A549 (cell line): ENCODE results near the gene NEAT1. TPM values are rescaled to one million over a fixed set of nuclear protein-coding genes. Genes with fewer than 3 reads are reported as not detected.
A peak's percentile ranks its signal among the peaks of the same experiment; 100 is the strongest.

Experiments used
- ATAC-seq, 2 experiments: fragments of 200-7000 bp in 1 of 2; fragments of >200 bp in 1 of 2; cut with Nextera tagmentation in 1 of 2; cut with Tn5 transposase in 1 of 2; 3 replicates each; pipeline versions ENCODE4 v1.8.0 to v1.9.1; 2018 to 2020; ENCODE audit warnings: mild to moderate bottlenecking in 1 of 2, moderate library complexity in 1 of 2
- CTCF ChIA-PET: fragments of 300-600 bp; sonication (Branson Sonifier 250); formaldehyde crosslinking; extraction: SDS; loops from one replicate; lab custom pipeline; 2021; ENCODE audit warnings: antibody characterized with exemption, inconsistent platforms; lab: Yijun Ruan, JAX
- POLR2A ChIA-PET: fragments of 350-600 bp; formaldehyde crosslinking; extraction: SDS; loops from one replicate; lab custom pipeline; 2021; ENCODE audit warnings: antibody characterized with exemption, inconsistent platforms; lab: Yijun Ruan, JAX
- DNase-seq, 2 experiments: peaks; one replicate each; pipeline versions ENCODE4 v3.0.0 to v3.0.0-alpha.2; 2011 to 2016; ENCODE audit warnings: low read depth in 1 of 2, low spot score in 1 of 2
- FAIRE-seq: peaks from 2 replicates; lab custom pipeline; 2011; peaks lifted over from hg19 to GRCh38; lab: Jason Lieb, UNC
- H3K27ac ChIP-seq, 2 experiments: fragments of >200 bp; sonication (Bioruptor Twin); formaldehyde crosslinking; 3 replicates each; pipeline ENCODE4 v1.5.1; 2016 to 2017
- H3K4me1 ChIP-seq: fragments of >200 bp; sonication (Bioruptor Twin); formaldehyde crosslinking; 3 replicates; pipeline ENCODE4 v1.6.1; 2016
- H3K4me2 ChIP-seq: fragments of >200 bp; sonication (Bioruptor Twin); formaldehyde crosslinking; 3 replicates; pipeline ENCODE4 v1.6.1; 2016
- H3K4me3 ChIP-seq: fragments of >200 bp; sonication (Bioruptor Twin); formaldehyde crosslinking; 3 replicates; pipeline ENCODE4 v1.5.1; 2016
- H3K9me3 ChIP-seq: fragments of >200 bp; sonication (Bioruptor Twin); formaldehyde crosslinking; 3 replicates; pipeline ENCODE4 v1.6.1; 2016
- CHD2 ChIP-seq: fragments of 150-350 bp; IDR thresholded peaks from 2 replicates; pipeline ENCODE4 v1.6.1; 2014; ENCODE audit warnings: low read length; ENCODE audit not compliant: partially characterized antibody
- FOSB ChIP-seq: fragments of 250-450 bp; sonication (Bioruptor Pico); IDR thresholded peaks from 2 replicates; pipeline ENCODE4 v1.5.0; 2020; ENCODE audit warnings: mild to moderate bottlenecking, moderate library complexity
- FOXS1 ChIP-seq: fragments of 250-450 bp; sonication (Bioruptor Pico); IDR thresholded peaks from 2 replicates; pipeline ENCODE4 v1.5.0; 2020; ENCODE audit warnings: mild to moderate bottlenecking, moderate library complexity
- GATA3 ChIP-seq: IDR thresholded peaks from 2 replicates; pipeline ENCODE4 v1.6.1; 2012; ENCODE audit warnings: borderline replicate concordance
- HDAC2 ChIP-seq: fragments of 200-600 bp; sonication (generic); IDR thresholded peaks from 2 replicates; pipeline ENCODE4 v1.6.1; 2016
- HOXA7 ChIP-seq: fragments of 250-450 bp; sonication (Bioruptor Pico); IDR thresholded peaks from 2 replicates; pipeline ENCODE4 v1.5.0; 2020; ENCODE audit warnings: mild to moderate bottlenecking, moderate library complexity
- HOXB5 ChIP-seq: fragments of 250-450 bp; sonication (Bioruptor Pico); IDR thresholded peaks from 2 replicates; pipeline ENCODE4 v1.5.0; 2020; ENCODE audit warnings: mild to moderate bottlenecking, moderate library complexity
- JUN ChIP-seq, 2 experiments: fragments of >200 bp; sonication (Bioruptor Twin); formaldehyde crosslinking; IDR thresholded peaks; 2 replicates in 1 of 2; 3 replicates in 1 of 2; pipeline ENCODE4 v1.6.1; 2016 to 2017
- KDM5A ChIP-seq: fragments of 200-600 bp; sonication (generic); IDR thresholded peaks from 2 replicates; pipeline ENCODE4 v1.6.1; 2016; ENCODE audit warnings: antibody characterized with exemption, mild to moderate bottlenecking
- MAZ ChIP-seq: fragments of 150-350 bp; IDR thresholded peaks from 2 replicates; pipeline ENCODE4 v1.6.1; 2014; ENCODE audit warnings: antibody characterized with exemption, low read depth, low read length, borderline replicate concordance
- MYC ChIP-seq: IDR thresholded peaks from 2 replicates; pipeline ENCODE4 v1.6.1; 2012; ENCODE audit warnings: mild to moderate bottlenecking, inconsistent platforms, low read length, improper control_type of control experiment, borderline replicate concordance
- NPAS2 ChIP-seq: fragments of 250-450 bp; sonication (Bioruptor Pico); IDR thresholded peaks from 2 replicates; pipeline ENCODE4 v1.8.0; 2022; ENCODE audit warnings: mild to moderate bottlenecking, moderate library complexity, borderline replicate concordance
- PHF8 ChIP-seq: fragments of 200-600 bp; sonication (generic); IDR thresholded peaks from 2 replicates; pipeline ENCODE4 v1.6.1; 2016; ENCODE audit warnings: low read depth, mild to moderate bottlenecking, antibody characterized with exemption, moderate library complexity, borderline replicate concordance
- POLR2A ChIP-seq: IDR thresholded peaks from 2 replicates; pipeline ENCODE4 v1.6.1; 2012; ENCODE audit warnings: mild to moderate bottlenecking, low read length
- POLR2AphosphoS2 ChIP-seq: conservative IDR thresholded peaks from 2 replicates; pipeline ENCODE4 v1.6.1; 2012; ENCODE audit warnings: low read length, improper control_type of control experiment, inconsistent platforms
- RARB ChIP-seq: fragments of 250-450 bp; sonication (Bioruptor Pico); IDR thresholded peaks from 2 replicates; pipeline ENCODE4 v1.8.0; 2021; ENCODE audit warnings: mild to moderate bottlenecking, moderate library complexity
- RFX5 ChIP-seq: fragments of 450-650 bp; IDR thresholded peaks from 2 replicates; pipeline ENCODE4 v1.7.1; 2014; ENCODE audit warnings: antibody characterized with exemption, mild to moderate bottlenecking, moderate library complexity
- RNF2 ChIP-seq: fragments of 200-600 bp; sonication (generic); IDR thresholded peaks from 2 replicates; pipeline ENCODE4 v1.6.1; 2016; ENCODE audit warnings: low read depth, mild to moderate bottlenecking, antibody characterized with exemption, moderate library complexity, borderline replicate concordance
- TP53 ChIP-seq: fragments of 250-450 bp; sonication (Bioruptor Pico); IDR thresholded peaks from 2 replicates; pipeline ENCODE4 v1.5.0; 2021; ENCODE audit warnings: mild to moderate bottlenecking, moderate library complexity
- ZFP36 ChIP-seq: fragments of 450-650 bp; IDR thresholded peaks from 2 replicates; pipeline ENCODE4 v1.6.1; 2014; ENCODE audit warnings: borderline replicate concordance; ENCODE audit not compliant: partially characterized antibody
- ZNF302 ChIP-seq: fragments of 250-450 bp; sonication (Bioruptor Pico); IDR thresholded peaks from 2 replicates; pipeline ENCODE4 v1.9.0; 2021; ENCODE audit warnings: inconsistent platforms, mild to moderate bottlenecking, moderate library complexity
- WGBS: methylation state at CpG from one replicate; pipeline ENCODE4 v1.1.6; 2017; ENCODE audit errors: missing lambda C conversion rate; 5-methylcytosine and 5-hydroxymethylcytosine counted together
- polyA plus RNA-seq, 4 experiments: library from polyadenylated mRNA; depleted of rRNA in 3 of 4; stranded (reverse); fragments of >200 nt; fragmentation: RNase III in 1 of 4; extraction: RNeasy Plus Mini Kit Qiagen cat#74134 plus additional on column Dnase treatment in 1 of 4; gene quantifications; 2 replicates in 3 of 4; 3 replicates in 1 of 4; pipeline ENCODE4 v1.2.3, GENCODE V29; 2011 to 2017
- TF ChIP-seq, protein P1 (sequence below): fragments of 200-600 bp; sonication (generic); IDR thresholded peaks from 2 replicates; pipeline ENCODE4 v1.6.1; 2016; ENCODE audit warnings: antibody characterized with exemption, mild to moderate bottlenecking, moderate library complexity
- TF ChIP-seq, protein P2 (sequence below): fragments of 250-450 bp; sonication (Bioruptor Pico); IDR thresholded peaks from 2 replicates; pipeline ENCODE4 v1.5.0; 2020; ENCODE audit warnings: low read depth, mild to moderate bottlenecking, moderate library complexity
- TF ChIP-seq, protein P3 (sequence below): fragments of >200 bp; sonication (Bioruptor Twin); formaldehyde crosslinking; IDR thresholded peaks from 3 replicates; pipeline ENCODE4 v1.6.1; 2016
- TF ChIP-seq, protein P4 (sequence below): fragments of 450-650 bp; IDR thresholded peaks from 2 replicates; pipeline ENCODE4 v1.6.1; 2014; ENCODE audit warnings: antibody characterized with exemption
- TF ChIP-seq, protein P5 (sequence below): IDR thresholded peaks from 2 replicates; pipeline ENCODE4 v1.6.1; 2012
- TF ChIP-seq, protein P6 (sequence below): fragments of 250-450 bp; sonication (Bioruptor Pico); IDR thresholded peaks from 2 replicates; pipeline ENCODE4 v1.5.0; 2021; ENCODE audit warnings: mild to moderate bottlenecking, moderate library complexity, borderline replicate concordance
- TF ChIP-seq, protein P7 (sequence below): IDR thresholded peaks from 2 replicates; pipeline ENCODE4 v1.6.1; 2012; ENCODE audit warnings: low read depth, borderline replicate concordance

NEAT1 gene
- polyA plus RNA-seq, 2 of the 4 experiments (the other 2 are of a cell fraction): 314 to 1,223 TPM

DNA sequence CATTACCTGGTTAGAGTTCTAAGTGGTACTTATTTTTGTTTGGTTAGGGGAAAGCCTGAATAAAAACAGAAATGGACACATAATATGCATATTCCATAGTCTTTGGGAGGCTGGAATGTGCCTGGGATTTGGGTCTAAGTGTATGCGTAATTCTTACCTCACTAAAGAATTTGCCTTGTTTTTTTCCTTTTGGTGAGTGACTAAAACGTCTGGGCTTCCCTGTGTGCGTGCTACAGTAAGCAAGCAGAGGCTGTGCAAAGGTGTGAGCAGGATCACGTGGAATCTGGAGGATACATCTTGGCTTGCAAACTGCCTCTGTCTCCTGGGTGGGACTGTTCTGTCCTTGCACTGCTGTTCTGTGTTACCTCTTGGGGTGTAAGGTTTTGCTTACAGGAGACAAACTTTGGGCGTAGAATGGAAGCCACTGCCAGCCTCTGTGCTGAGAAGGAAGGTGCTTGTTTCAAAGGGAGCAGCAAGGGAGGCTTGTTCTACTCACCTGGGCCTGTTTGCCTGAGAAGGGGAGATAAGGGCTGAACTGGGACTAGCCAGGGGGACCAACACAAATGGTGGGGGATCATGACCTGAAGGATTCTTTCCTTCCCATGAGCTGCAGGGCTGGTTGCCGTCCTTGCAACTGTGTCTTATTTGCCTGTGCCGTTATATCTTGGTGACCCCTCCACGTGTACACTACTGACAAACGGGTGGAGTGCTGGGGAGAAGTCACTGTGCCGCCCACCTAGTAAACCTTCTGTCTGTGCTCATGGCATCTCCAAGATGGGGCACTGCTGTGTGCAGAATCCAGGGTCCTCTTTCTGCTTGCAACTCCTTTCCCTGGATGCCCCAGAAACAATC is 4.5 kb downstream of the NEAT1 start:
- H3K4me2 ChIP-seq: peak overlapping the region; percentile 89
- ChIA-PET CTCF (interaction anchor here (0.9 to 1.0 kb wide), 2 partner anchors 9 to 146 kb away, joined by 3 to 4 read pairs; partner anchors contain the start of gene FAM89B), POLR2A (interaction anchor here (1.0 to 17.5 kb wide), 3 partner anchors 9 to 77 kb away, joined by 4 to 756 read pairs (median 131); partner anchors contain the start of genes MALAT1 and NEAT1)
- FAIRE-seq: no peak
- 2% methylated on average over 10 of the region's 10 CpGs for WGBS
- H3K9me3 ChIP-seq: no peaks in the 10 kb centered on the region
- H3K27ac ChIP-seq: peak overlapping the region; percentile 97 to 100
- DNase-seq: peak in 1 of 2 experiments; percentile 80
- peak; percentile 14 to 20 for ATAC-seq
- peaks cover 27% of the 10 kb centered on the region; the same call in 2 of the 3 replicates for H3K4me1 ChIP-seq
- H3K4me3 ChIP-seq: peak overlapping the region; percentile 95
- no peak for TF ChIP-seq ZNF302 (CRISPR knock-in tag)
- TF ChIP-seq GATA3: peak; percentile 39; the same call in 1 of the 2 replicates
- peak; percentile 62 for TF ChIP-seq POLR2A
- no peak for TF ChIP-seq PHF8
- TF ChIP-seq, protein P1, sequence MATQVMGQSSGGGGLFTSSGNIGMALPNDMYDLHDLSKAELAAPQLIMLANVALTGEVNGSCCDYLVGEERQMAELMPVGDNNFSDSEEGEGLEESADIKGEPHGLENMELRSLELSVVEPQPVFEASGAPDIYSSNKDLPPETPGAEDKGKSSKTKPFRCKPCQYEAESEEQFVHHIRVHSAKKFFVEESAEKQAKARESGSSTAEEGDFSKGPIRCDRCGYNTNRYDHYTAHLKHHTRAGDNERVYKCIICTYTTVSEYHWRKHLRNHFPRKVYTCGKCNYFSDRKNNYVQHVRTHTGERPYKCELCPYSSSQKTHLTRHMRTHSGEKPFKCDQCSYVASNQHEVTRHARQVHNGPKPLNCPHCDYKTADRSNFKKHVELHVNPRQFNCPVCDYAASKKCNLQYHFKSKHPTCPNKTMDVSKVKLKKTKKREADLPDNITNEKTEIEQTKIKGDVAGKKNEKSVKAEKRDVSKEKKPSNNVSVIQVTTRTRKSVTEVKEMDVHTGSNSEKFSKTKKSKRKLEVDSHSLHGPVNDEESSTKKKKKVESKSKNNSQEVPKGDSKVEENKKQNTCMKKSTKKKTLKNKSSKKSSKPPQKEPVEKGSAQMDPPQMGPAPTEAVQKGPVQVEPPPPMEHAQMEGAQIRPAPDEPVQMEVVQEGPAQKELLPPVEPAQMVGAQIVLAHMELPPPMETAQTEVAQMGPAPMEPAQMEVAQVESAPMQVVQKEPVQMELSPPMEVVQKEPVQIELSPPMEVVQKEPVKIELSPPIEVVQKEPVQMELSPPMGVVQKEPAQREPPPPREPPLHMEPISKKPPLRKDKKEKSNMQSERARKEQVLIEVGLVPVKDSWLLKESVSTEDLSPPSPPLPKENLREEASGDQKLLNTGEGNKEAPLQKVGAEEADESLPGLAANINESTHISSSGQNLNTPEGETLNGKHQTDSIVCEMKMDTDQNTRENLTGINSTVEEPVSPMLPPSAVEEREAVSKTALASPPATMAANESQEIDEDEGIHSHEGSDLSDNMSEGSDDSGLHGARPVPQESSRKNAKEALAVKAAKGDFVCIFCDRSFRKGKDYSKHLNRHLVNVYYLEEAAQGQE: peak; percentile 54
- TF ChIP-seq POLR2AphosphoS2: peak; percentile 99
- TF ChIP-seq HOXB5 (CRISPR knock-in tag): peak; percentile 85
- TF ChIP-seq HOXA7 (CRISPR knock-in tag): peak; percentile 99
- no peak for TF ChIP-seq RNF2
- TF ChIP-seq, protein P2, sequence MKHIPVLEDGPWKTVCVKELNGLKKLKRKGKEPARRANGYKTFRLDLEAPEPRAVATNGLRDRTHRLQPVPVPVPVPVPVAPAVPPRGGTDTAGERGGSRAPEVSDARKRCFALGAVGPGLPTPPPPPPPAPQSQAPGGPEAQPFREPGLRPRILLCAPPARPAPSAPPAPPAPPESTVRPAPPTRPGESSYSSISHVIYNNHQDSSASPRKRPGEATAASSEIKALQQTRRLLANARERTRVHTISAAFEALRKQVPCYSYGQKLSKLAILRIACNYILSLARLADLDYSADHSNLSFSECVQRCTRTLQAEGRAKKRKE (CRISPR knock-in tag): peak; percentile 48; the same call in 1 of the 2 replicates
- no peak for TF ChIP-seq RFX5
- peak; percentile 83 to 96; a peak in 4 of 5 replicates for TF ChIP-seq JUN (IDR thresholded peaks at IDR 0.05)
- TF ChIP-seq NPAS2 (CRISPR knock-in tag): peak; percentile 27; the same call in 1 of the 2 replicates
- TF ChIP-seq, protein P3, sequence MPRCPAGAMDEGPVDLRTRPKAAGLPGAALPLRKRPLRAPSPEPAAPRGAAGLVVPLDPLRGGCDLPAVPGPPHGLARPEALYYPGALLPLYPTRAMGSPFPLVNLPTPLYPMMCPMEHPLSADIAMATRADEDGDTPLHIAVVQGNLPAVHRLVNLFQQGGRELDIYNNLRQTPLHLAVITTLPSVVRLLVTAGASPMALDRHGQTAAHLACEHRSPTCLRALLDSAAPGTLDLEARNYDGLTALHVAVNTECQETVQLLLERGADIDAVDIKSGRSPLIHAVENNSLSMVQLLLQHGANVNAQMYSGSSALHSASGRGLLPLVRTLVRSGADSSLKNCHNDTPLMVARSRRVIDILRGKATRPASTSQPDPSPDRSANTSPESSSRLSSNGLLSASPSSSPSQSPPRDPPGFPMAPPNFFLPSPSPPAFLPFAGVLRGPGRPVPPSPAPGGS: peak; percentile 59; the same call in 2 of the 3 replicates
- TF ChIP-seq HDAC2: no peak
- TF ChIP-seq RARB (CRISPR knock-in tag): peak; percentile 96
- TF ChIP-seq, protein P4, sequence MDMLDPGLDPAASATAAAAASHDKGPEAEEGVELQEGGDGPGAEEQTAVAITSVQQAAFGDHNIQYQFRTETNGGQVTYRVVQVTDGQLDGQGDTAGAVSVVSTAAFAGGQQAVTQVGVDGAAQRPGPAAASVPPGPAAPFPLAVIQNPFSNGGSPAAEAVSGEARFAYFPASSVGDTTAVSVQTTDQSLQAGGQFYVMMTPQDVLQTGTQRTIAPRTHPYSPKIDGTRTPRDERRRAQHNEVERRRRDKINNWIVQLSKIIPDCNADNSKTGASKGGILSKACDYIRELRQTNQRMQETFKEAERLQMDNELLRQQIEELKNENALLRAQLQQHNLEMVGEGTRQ: peak; percentile 14
- peak; percentile 36; the same call in 1 of the 2 replicates for TF ChIP-seq FOXS1 (CRISPR knock-in tag)
- TF ChIP-seq, protein P5, sequence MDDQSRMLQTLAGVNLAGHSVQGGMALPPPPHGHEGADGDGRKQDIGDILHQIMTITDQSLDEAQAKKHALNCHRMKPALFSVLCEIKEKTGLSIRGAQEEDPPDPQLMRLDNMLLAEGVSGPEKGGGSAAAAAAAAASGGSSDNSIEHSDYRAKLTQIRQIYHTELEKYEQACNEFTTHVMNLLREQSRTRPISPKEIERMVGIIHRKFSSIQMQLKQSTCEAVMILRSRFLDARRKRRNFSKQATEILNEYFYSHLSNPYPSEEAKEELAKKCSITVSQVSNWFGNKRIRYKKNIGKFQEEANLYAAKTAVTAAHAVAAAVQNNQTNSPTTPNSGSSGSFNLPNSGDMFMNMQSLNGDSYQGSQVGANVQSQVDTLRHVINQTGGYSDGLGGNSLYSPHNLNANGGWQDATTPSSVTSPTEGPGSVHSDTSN: peak; percentile 70
- peak; percentile 8; the same call in 1 of the 2 replicates for TF ChIP-seq MAZ
- TF ChIP-seq TP53 (CRISPR knock-in tag): peak; percentile 98
- TF ChIP-seq CHD2: peak; percentile 63
- peak; percentile 48 for TF ChIP-seq MYC
- no peak for TF ChIP-seq KDM5A
- peak; percentile 8 for TF ChIP-seq ZFP36
- TF ChIP-seq, protein P6, sequence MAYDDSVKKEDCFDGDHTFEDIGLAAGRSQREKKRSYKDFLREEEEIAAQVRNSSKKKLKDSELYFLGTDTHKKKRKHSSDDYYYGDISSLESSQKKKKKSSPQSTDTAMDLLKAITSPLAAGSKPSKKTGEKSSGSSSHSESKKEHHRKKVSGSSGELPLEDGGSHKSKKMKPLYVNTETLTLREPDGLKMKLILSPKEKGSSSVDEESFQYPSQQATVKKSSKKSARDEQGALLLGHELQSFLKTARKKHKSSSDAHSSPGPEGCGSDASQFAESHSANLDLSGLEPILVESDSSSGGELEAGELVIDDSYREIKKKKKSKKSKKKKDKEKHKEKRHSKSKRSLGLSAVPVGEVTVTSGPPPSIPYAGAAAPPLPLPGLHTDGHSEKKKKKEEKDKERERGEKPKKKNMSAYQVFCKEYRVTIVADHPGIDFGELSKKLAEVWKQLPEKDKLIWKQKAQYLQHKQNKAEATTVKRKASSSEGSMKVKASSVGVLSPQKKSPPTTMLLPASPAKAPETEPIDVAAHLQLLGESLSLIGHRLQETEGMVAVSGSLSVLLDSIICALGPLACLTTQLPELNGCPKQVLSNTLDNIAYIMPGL: peak; percentile 97
- TF ChIP-seq, protein P7, sequence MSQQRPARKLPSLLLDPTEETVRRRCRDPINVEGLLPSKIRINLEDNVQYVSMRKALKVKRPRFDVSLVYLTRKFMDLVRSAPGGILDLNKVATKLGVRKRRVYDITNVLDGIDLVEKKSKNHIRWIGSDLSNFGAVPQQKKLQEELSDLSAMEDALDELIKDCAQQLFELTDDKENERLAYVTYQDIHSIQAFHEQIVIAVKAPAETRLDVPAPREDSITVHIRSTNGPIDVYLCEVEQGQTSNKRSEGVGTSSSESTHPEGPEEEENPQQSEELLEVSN: peak; percentile 47; the same call in 1 of the 2 replicates
- TF ChIP-seq FOSB: peak; percentile 98
